Measurements from ENCODE around the gene CDH13.

- TF ChIP-seq RAD21 (conservative IDR thresholded peaks at IDR 0.05) (no peak), EP300 (conservative IDR thresholded peaks at IDR 0.05; ENCODE audit: poor library complexity, severe bottlenecking) (no peak), CTCF (IDR thresholded peaks at IDR 0.05; ENCODE audit: poor library complexity, severe bottlenecking) (no peak), EZH2 (IDR thresholded peaks at IDR 0.05; ENCODE audit: borderline replicate concordance, insufficient read depth, low read length, poor library complexity, severe bottlenecking) (no peak), MXI1 (conservative IDR thresholded peaks at IDR 0.05; ENCODE audit: poor library complexity, severe bottlenecking) (no peak), TAF1 (IDR thresholded peaks at IDR 0.05; ENCODE audit: low read depth) (no peak), SMC3 (conservative IDR thresholded peaks at IDR 0.05; ENCODE audit: poor library complexity) (no peak), POLR2AphosphoS5 (IDR thresholded peaks at IDR 0.05) (no peak)
- TF ChIP-seq, protein P1, sequence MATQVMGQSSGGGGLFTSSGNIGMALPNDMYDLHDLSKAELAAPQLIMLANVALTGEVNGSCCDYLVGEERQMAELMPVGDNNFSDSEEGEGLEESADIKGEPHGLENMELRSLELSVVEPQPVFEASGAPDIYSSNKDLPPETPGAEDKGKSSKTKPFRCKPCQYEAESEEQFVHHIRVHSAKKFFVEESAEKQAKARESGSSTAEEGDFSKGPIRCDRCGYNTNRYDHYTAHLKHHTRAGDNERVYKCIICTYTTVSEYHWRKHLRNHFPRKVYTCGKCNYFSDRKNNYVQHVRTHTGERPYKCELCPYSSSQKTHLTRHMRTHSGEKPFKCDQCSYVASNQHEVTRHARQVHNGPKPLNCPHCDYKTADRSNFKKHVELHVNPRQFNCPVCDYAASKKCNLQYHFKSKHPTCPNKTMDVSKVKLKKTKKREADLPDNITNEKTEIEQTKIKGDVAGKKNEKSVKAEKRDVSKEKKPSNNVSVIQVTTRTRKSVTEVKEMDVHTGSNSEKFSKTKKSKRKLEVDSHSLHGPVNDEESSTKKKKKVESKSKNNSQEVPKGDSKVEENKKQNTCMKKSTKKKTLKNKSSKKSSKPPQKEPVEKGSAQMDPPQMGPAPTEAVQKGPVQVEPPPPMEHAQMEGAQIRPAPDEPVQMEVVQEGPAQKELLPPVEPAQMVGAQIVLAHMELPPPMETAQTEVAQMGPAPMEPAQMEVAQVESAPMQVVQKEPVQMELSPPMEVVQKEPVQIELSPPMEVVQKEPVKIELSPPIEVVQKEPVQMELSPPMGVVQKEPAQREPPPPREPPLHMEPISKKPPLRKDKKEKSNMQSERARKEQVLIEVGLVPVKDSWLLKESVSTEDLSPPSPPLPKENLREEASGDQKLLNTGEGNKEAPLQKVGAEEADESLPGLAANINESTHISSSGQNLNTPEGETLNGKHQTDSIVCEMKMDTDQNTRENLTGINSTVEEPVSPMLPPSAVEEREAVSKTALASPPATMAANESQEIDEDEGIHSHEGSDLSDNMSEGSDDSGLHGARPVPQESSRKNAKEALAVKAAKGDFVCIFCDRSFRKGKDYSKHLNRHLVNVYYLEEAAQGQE (IDR thresholded peaks at IDR 0.05; ENCODE audit: borderline replicate concordance) = no peak
Observed at GRCh38 chr16:83019963-83020362, 393.2 kb downstream of the CDH13 start.

All from neural cell (in vitro differentiated cells).